Cerebellar cortex (tissue), 1 donor: ENCODE results near the gene MAN2A2.
A peak's percentile ranks its signal among the peaks of the same experiment; 100 is the strongest.
"Not testable (repeated sequence)": the region's sequence is repeated elsewhere in the genome, so short reads cannot be mapped to it uniquely, and the experiment has no call there.

Experiments used
- DNase-seq: peaks from one replicate; pipeline ENCODE4 v3.0.0-alpha.2; 2015; ENCODE audit warnings: low spot score

Gene MAN2A2

GRCh38 chr15:90903733-90904536 lies 833 bp downstream of the MAN2A2 start:
- peak; percentile 59 for DNase-seq

- DNase-seq: no peak
Observed at GRCh38 chr15:90904746-90905145, 1.6 kb downstream of the MAN2A2 start.

- DNase-seq: no peak
Observed at GRCh38 chr15:90905306-90906180, 2.4 kb downstream of the MAN2A2 start.

- no peak for DNase-seq
Observed at GRCh38 chr15:90906181-90906849, 3.2 kb downstream of the MAN2A2 start.

GRCh38 chr15:90907051-90907660 lies 4.1 kb downstream of the MAN2A2 start:
- DNase-seq: no peak

GRCh38 chr15:90907838-90908507 lies 4.9 kb downstream of the MAN2A2 start:
- no peak for DNase-seq

- not testable (repeated sequence) for DNase-seq
Observed at GRCh38 chr15:90909449-90909848, 6.3 kb downstream of the MAN2A2 start.

- no peak for DNase-seq
Observed at GRCh38 chr15:90909976-90910375, 6.9 kb downstream of the MAN2A2 start.

GRCh38 chr15:90910441-90911301 lies 7.6 kb downstream of the MAN2A2 start:
- DNase-seq: no peak

- no peak for DNase-seq
Observed at GRCh38 chr15:90911302-90911623, 8.2 kb downstream of the MAN2A2 start.

GRCh38 chr15:90911906-90912769 lies 9.0 kb downstream of the MAN2A2 start:
- no peak for DNase-seq

GRCh38 chr15:90912770-90913075 lies 9.6 kb downstream of the MAN2A2 start:
- no peak for DNase-seq

- DNase-seq: no peak
Observed at GRCh38 chr15:90913398-90913944, 10.4 kb downstream of the MAN2A2 start.

- no peak for DNase-seq
Observed at GRCh38 chr15:90914305-90915080, 11.4 kb downstream of the MAN2A2 start.

- no peak for DNase-seq
Observed at GRCh38 chr15:90915216-90915807, 12.2 kb downstream of the MAN2A2 start.

GRCh38 chr15:90915808-90916440 lies 12.8 kb downstream of the MAN2A2 start:
- DNase-seq: no peak

GRCh38 chr15:90916461-90916860 lies 13.4 kb downstream of the MAN2A2 start:
- no peak for DNase-seq

GRCh38 chr15:90917569-90917968 lies 14.5 kb downstream of the MAN2A2 start:
- no peak for DNase-seq
